AG09309 (cell line): Measurements from ENCODE around the gene TXNDC16.
"Not testable (repeated sequence)": the region's sequence is repeated elsewhere in the genome, so short reads cannot be mapped to it uniquely, and the experiment has no call there.

Experiments used
- DNase-seq: peaks from one replicate; pipeline ENCODE4 v3.0.0-alpha.2; 2010; ENCODE audit warnings: low read depth
- H3K4me3 ChIP-seq: 2 replicates; pipeline ENCODE4 v1.5.1; 2011; ENCODE audit warnings: mild to moderate bottlenecking, low read depth, low read length, moderate library complexity; ENCODE audit not compliant: control insufficient read depth
- TF ChIP-seq, protein P1 (sequence below): IDR thresholded peaks from 2 replicates; pipeline ENCODE4 v1.5.1; 2011; ENCODE audit warnings: mild to moderate bottlenecking, low read depth, low read length, inconsistent platforms; ENCODE audit not compliant: insufficient read depth, control insufficient read depth; ENCODE audit errors: missing control alignments

Gene TXNDC16

DNA sequence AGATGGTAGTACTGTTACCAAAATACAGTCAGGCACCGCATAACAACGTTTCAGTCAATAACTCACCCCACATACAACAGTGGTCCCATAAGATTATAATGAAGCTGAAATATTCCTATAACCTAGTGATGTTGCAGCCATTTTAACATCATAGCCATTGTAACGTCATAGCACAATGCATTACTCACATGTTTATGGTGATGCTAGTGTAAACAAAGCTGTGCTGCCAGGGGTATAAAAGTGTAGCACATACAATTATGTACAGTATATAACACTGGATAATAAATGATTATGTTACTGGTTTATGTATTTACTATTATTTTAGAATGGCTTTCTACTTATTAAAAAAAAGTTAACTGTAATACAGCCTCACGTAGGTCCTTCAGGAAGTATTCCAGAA, 37.3 kb upstream of the TXNDC16 start:
- H3K4me3 ChIP-seq: no peak overlapping the region
- DNase-seq: no peak
- TF ChIP-seq, protein P1, sequence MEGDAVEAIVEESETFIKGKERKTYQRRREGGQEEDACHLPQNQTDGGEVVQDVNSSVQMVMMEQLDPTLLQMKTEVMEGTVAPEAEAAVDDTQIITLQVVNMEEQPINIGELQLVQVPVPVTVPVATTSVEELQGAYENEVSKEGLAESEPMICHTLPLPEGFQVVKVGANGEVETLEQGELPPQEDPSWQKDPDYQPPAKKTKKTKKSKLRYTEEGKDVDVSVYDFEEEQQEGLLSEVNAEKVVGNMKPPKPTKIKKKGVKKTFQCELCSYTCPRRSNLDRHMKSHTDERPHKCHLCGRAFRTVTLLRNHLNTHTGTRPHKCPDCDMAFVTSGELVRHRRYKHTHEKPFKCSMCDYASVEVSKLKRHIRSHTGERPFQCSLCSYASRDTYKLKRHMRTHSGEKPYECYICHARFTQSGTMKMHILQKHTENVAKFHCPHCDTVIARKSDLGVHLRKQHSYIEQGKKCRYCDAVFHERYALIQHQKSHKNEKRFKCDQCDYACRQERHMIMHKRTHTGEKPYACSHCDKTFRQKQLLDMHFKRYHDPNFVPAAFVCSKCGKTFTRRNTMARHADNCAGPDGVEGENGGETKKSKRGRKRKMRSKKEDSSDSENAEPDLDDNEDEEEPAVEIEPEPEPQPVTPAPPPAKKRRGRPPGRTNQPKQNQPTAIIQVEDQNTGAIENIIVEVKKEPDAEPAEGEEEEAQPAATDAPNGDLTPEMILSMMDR: no peak

DNA sequence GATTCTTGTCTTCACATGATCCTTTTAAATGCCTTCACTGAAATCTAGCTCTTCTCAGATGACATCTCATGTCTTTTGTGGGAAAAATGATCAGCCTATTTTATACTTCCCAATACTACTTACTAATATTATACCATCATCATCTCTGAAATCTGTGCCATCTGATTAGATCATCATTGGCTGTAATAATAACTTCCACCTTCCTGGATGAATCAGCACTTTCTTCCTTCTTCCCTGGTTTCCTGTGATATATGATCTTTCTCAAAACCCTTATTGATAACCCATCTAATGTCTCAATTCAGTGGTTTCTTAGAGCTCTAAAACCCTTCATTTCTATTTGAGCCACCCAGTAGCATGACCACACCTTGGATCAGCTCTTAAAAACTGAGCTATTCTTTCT, 31.2 kb upstream of the TXNDC16 start:
- TF ChIP-seq, protein P1: no peak
- DNase-seq: no peak
- H3K4me3 ChIP-seq: no peak overlapping the region

DNA sequence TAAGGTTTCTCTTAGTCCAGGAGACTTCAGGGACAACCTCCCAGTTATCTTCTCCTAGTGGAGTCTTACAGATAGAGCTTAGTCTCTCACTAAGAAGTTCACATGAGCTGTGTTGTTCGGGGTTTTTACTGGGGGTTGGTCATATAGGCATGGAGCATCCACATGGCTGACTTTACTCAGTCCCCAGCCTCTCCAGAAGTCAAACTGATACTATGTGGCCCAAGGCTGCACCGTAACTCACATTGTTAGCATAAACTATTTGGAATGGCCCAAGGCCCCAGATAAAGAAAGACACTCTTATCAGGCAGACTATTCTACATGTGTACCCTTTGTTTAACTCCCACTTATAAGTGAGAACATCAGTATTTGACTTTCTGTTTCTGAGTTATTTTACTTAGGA, 23.6 kb upstream of the TXNDC16 start:
- H3K4me3 ChIP-seq: no peak overlapping the region
- DNase-seq: no peak
- TF ChIP-seq, protein P1: no peak

DNA sequence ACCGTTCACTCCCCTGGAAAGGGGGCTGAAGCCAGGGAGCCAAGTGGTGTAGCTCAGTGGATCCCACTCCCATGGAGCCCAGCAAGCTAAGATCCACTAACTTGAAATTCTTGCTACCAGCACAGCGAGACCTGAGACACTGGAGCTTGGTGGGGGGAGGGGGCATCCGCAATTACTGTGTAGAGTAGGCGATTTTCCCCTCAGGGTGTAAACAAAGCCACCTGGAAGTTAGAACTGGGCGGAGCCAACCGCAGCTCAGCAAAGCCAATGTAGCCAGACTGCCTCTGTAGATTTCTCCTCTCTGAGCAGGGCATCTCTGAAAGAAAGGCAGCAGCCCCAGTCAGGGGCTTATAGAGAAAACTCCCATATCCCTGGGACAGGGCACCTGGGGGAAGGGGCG, 16.1 kb upstream of the TXNDC16 start:
- H3K4me3 ChIP-seq, DNase-seq: not testable (repeated sequence)

DNA sequence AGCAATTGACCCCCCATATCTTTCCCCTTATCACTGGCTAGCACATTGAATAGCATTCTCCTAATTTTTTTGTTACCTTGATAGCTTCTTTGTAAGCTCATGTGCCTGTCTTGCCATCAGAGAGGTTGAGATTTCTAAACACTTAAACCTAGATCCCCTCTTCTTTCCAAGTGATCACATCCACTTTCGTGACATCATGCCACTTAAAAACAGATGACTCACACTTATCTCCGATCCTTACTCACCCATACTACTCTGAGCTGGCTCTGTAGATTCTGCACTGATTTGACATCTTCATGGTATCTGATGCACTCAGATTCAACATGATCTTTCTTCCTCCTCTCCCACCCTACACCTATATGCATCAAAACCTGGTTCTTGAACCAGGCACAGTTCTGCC, 10.8 kb upstream of the TXNDC16 start:
- DNase-seq: peak; percentile 5
- TF ChIP-seq, protein P1: no peak
- no peak overlapping the region for H3K4me3 ChIP-seq

DNA sequence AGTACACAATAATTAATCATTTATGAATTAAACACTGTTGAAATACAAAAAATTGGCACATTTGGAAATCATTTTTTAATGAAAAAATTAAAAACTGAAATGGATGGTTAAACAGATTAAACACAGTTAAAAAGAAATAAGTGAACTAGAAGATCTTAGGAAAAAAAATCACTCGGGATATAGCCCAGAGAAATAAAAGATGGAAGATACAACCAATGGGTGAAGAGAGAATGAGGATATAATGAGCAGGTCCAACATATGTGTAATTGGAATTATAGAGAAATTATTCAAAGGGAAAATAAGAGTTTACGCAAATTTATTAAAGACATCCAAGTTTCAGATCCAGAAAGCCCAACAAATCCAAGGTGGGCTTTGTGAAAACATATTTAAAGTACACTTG, 6.4 kb upstream of the TXNDC16 start:
- DNase-seq: no peak
- TF ChIP-seq, protein P1: no peak
- H3K4me3 ChIP-seq: no peak overlapping the region

DNA sequence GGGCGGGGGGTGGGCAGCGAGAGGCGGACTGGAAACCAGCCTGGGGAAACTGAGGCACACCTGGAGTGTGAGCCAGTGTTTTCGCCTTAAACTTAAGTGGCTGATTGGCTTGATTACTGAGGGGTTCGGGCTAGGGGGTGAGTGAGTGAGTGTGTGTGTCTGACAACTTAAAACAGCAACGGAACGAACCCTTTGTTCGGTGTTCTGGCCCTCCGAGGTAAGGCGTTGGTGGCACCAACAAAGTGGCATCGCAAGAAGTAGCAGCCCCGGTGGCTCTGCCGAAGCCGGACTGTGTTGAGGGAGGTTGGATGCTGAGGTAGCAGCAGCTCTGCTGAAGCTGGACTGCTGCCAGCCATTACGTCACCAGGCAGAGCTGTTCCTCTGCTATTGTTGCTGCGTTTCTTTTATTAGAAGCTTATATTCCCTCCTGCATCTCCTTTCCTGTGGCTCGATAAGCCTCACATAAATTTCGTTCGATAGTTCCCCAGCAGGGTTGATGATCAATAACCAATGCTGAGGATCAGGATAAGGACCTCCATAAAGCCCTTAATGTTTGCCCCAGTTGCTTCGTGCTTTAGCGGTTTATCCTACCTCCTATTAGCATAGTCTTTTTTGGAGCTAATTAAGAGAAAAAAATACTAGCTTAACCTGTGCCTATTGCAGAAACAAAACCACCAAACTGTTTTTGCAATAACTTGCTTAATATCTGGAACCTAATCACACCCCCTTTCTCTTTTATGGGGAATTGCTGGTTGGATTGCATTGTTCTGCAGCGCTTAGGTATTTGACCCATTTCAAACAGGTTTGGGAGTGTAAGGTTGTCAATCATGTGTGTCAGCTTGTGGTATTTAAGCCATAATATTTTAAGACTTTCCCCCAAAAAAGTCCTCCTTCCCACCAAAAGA, 1.6 kb upstream of the TXNDC16 start:
- TF ChIP-seq, protein P1: no peak
- peak overlapping the region; percentile 64 for H3K4me3 ChIP-seq
- peak; percentile 53 for DNase-seq
